ENCODE measurements around the gene OTOP2.
A peak's percentile ranks its signal among the peaks of the same experiment; 100 is the strongest.

OTOP2 gene

GRCh38 chr17:74924250-74924948 lies at the start of gene OTOP2:
Gene OTOP2, plus strand, starts transcription at chr17:74924273. Its CDS starts 360 bp downstream, at chr17:74924633.
- no peak for DNase-seq

GRCh38 chr17:74874615-74875037 lies 49.4 kb upstream of the OTOP2 start:
- DNase-seq = no peak
- TF ChIP-seq POLR2A (IDR thresholded peaks at IDR 0.05; ENCODE audit: low read length) = no peak
- TF ChIP-seq GATA1 (IDR thresholded peaks at IDR 0.05; ENCODE audit: low read depth, low read length) = no peak

More at GRCh38 chr17:74924250-74924948, at the start of gene OTOP2:
- TF ChIP-seq POLR2A (IDR thresholded peaks at IDR 0.05; ENCODE audit: low read length) (no peak), GATA1 (IDR thresholded peaks at IDR 0.05; ENCODE audit: low read depth, low read length) (no peak)

GRCh38 chr17:74875155-74875976 lies 48.7 kb upstream of the OTOP2 start:
- TF ChIP-seq POLR2A (IDR thresholded peaks at IDR 0.05; ENCODE audit: low read length) (no peak), GATA1 (IDR thresholded peaks at IDR 0.05; ENCODE audit: low read depth, low read length) (no peak)
- peak in 1 of 2 experiments; percentile 49 for DNase-seq

- no peak for TF ChIP-seq POLR2A (IDR thresholded peaks at IDR 0.05; ENCODE audit: low read length)
- TF ChIP-seq GATA1 (IDR thresholded peaks at IDR 0.05; ENCODE audit: low read depth, low read length) = no peak
- DNase-seq = peak; percentile 57 to 65
These were observed 48.0 kb upstream of the OTOP2 start for GRCh38 chr17:74875977-74876593.

- TF ChIP-seq GATA1 (IDR thresholded peaks at IDR 0.05; ENCODE audit: low read depth, low read length) (no peak), POLR2A (IDR thresholded peaks at IDR 0.05; ENCODE audit: low read length) (no peak)
- no peak for DNase-seq
These were observed 46.2 kb upstream of the OTOP2 start for GRCh38 chr17:74877592-74878548.

GRCh38 chr17:74878658-74879057 lies 45.4 kb upstream of the OTOP2 start:
- no peak for DNase-seq
- no peak for TF ChIP-seq GATA1 (IDR thresholded peaks at IDR 0.05; ENCODE audit: low read depth, low read length)
- TF ChIP-seq POLR2A (IDR thresholded peaks at IDR 0.05; ENCODE audit: low read length) = no peak

GRCh38 chr17:74879308-74879707 lies 44.8 kb upstream of the OTOP2 start:
- TF ChIP-seq POLR2A (IDR thresholded peaks at IDR 0.05; ENCODE audit: low read length) (no peak), GATA1 (IDR thresholded peaks at IDR 0.05; ENCODE audit: low read depth, low read length) (no peak)
- DNase-seq = no peak

GRCh38 chr17:74881073-74881472 lies 43.0 kb upstream of the OTOP2 start:
- TF ChIP-seq POLR2A (IDR thresholded peaks at IDR 0.05; ENCODE audit: low read length) (no peak), GATA1 (IDR thresholded peaks at IDR 0.05; ENCODE audit: low read depth, low read length) (no peak)
- DNase-seq = no peak

- DNase-seq = no peak
- TF ChIP-seq POLR2A (IDR thresholded peaks at IDR 0.05; ENCODE audit: low read length) (no peak), GATA1 (IDR thresholded peaks at IDR 0.05; ENCODE audit: low read depth, low read length) (no peak)
These were observed 41.4 kb upstream of the OTOP2 start for GRCh38 chr17:74882517-74883240.

- no peak for DNase-seq
These were observed 40.8 kb upstream of the OTOP2 start for GRCh38 chr17:74883241-74883745.

GRCh38 chr17:74888469-74888868 lies 35.6 kb upstream of the OTOP2 start:
- TF ChIP-seq POLR2A (IDR thresholded peaks at IDR 0.05; ENCODE audit: low read length) = no peak
- no peak for DNase-seq

More at GRCh38 chr17:74883241-74883745, 40.8 kb upstream of the OTOP2 start:
- no peak for TF ChIP-seq GATA1 (IDR thresholded peaks at IDR 0.05; ENCODE audit: low read depth, low read length)
- no peak for TF ChIP-seq POLR2A (IDR thresholded peaks at IDR 0.05; ENCODE audit: low read length)

- DNase-seq = no peak
- no peak for TF ChIP-seq POLR2A (IDR thresholded peaks at IDR 0.05; ENCODE audit: low read length)
- TF ChIP-seq GATA1 (IDR thresholded peaks at IDR 0.05; ENCODE audit: low read depth, low read length) = no peak
These were observed 33.5 kb upstream of the OTOP2 start for GRCh38 chr17:74890554-74890953.

All from erythroblast (primary cell).